Hepatocyte (in vitro differentiated cells): ENCODE measurements around the gene PDE4D. TPM values are rescaled to one million over a fixed set of nuclear protein-coding genes. Genes with fewer than 3 reads are reported as not detected.

Source experiments
- DNase-seq: peaks from one replicate; pipeline ENCODE4 v3.0.0-alpha.2; 2016; ENCODE audit warnings: low spot score
- H2AFZ ChIP-seq: fragments of 200-600 bp; sonication (generic); 2 replicates; pipeline ENCODE4 v1.6.0; 2016; ENCODE audit warnings: antibody characterized with exemption, mild to moderate bottlenecking
- H3K27ac ChIP-seq: fragments of 200-600 bp; sonication (generic); 2 replicates; pipeline ENCODE4 v1.5.1; 2016; ENCODE audit warnings: mild to moderate bottlenecking
- H3K27me3 ChIP-seq: fragments of 200-600 bp; sonication (generic); 2 replicates; pipeline ENCODE4 v1.6.1; 2016
- H3K36me3 ChIP-seq: fragments of 200-600 bp; sonication (generic); replicated peaks from 2 replicates; pipeline ENCODE4 v1.5.1; 2016; ENCODE audit warnings: low read depth; ENCODE audit not compliant: insufficient read depth
- H3K4me1 ChIP-seq: fragments of 200-600 bp; sonication (generic); 2 replicates; pipeline ENCODE4 v1.5.1; 2016; ENCODE audit warnings: mild to moderate bottlenecking, moderate library complexity; ENCODE audit not compliant: insufficient read depth
- H3K4me2 ChIP-seq: fragments of 200-600 bp; sonication (generic); 2 replicates; pipeline ENCODE4 v1.6.0; 2016
- H3K4me3 ChIP-seq: fragments of 200-600 bp; sonication (generic); 2 replicates; pipeline ENCODE4 v1.5.1; 2016; ENCODE audit warnings: mild to moderate bottlenecking
- H3K79me2 ChIP-seq: fragments of 200-600 bp; sonication (generic); 2 replicates; pipeline ENCODE4 v1.6.0; 2017; ENCODE audit warnings: mild to moderate bottlenecking
- H3K9me2 ChIP-seq: fragments of 200-600 bp; sonication (generic); replicated peaks from 2 replicates; pipeline ENCODE4 v1.6.0; 2017; ENCODE audit warnings: mild to moderate bottlenecking; ENCODE audit not compliant: insufficient read depth
- H3K9me3 ChIP-seq: fragments of 200-600 bp; sonication (generic); 2 replicates; pipeline ENCODE4 v1.5.1; 2016; ENCODE audit warnings: low read depth, mild to moderate bottlenecking
- H4K20me1 ChIP-seq: fragments of 200-600 bp; sonication (generic); 2 replicates; pipeline ENCODE4 v1.6.0; 2016; ENCODE audit warnings: mild to moderate bottlenecking; ENCODE audit not compliant: insufficient read depth, poor library complexity, severe bottlenecking
- EZH2 ChIP-seq: fragments of 200-600 bp; sonication (generic); IDR thresholded peaks from 2 replicates; pipeline ENCODE4 v1.6.1; 2016; ENCODE audit warnings: antibody characterized with exemption, mild to moderate bottlenecking, borderline replicate concordance
- EZH2phosphoT487 ChIP-seq: fragments of 200-600 bp; sonication (generic); IDR thresholded peaks from one replicate; pipeline ENCODE4 v1.6.1; 2018; ENCODE audit warnings: antibody characterized with exemption, mild to moderate bottlenecking, low read depth, moderate library complexity; ENCODE audit not compliant: unreplicated experiment, severe bottlenecking
- WGBS: methylation state at CpG from one replicate; pipeline ENCODE4 v1.1.6; 2016; ENCODE audit warnings: low lambda C conversion rate; ENCODE audit errors: missing lambda C conversion rate; 5-methylcytosine and 5-hydroxymethylcytosine counted together
- polyA plus RNA-seq: library from polyadenylated mRNA; unstranded; fragments of >200 nt; fragmentation: Nextera tagmentation; extraction: Ambion mirVana; gene quantifications from 2 replicates; pipeline ENCODE4 v1.2.1, GENCODE V29; 2016
- total RNA-seq: library from RNA; depleted of rRNA; stranded (reverse); fragments of >200 nt; gene quantifications from 2 replicates; pipeline ENCODE4 v1.2.3, GENCODE V29; 2014
- TF ChIP-seq, protein P1 (sequence below): fragments of 200-600 bp; sonication (generic); IDR thresholded peaks from 2 replicates; pipeline ENCODE4 v1.5.1; 2016; ENCODE audit warnings: antibody characterized with exemption, mild to moderate bottlenecking; ENCODE audit not compliant: poor library complexity

PDE4D gene
- total and polyA plus RNA-seq, 2 experiments from 2014 or later, result 14.5 to 45.2 TPM

GRCh38 chr5:59637884-59638580 lies 255.5 kb downstream of the PDE4D start:
- WGBS, result 83% methylated on average over 4 of the region's 4 CpGs
- H3K27ac ChIP-seq, result no peak overlapping the region
- no peak overlapping the region for H2AFZ ChIP-seq
- no peaks in the 10 kb centered on the region for H3K9me2 ChIP-seq
- no peak for DNase-seq
- H3K27me3 ChIP-seq, result no peaks in the 10 kb centered on the region
- H3K9me3 ChIP-seq, result no peaks in the 10 kb centered on the region
- H3K4me3 ChIP-seq, result no peak overlapping the region
- H3K36me3 ChIP-seq, result no peaks in the 10 kb centered on the region
- H3K4me1 ChIP-seq, result no peaks in the 10 kb centered on the region
- H4K20me1 ChIP-seq, result no peaks in the 10 kb centered on the region
- no peaks in the 10 kb centered on the region for H3K79me2 ChIP-seq
- TF ChIP-seq EZH2 (no peak), EZH2phosphoT487 (no peak)
- TF ChIP-seq, protein P1, sequence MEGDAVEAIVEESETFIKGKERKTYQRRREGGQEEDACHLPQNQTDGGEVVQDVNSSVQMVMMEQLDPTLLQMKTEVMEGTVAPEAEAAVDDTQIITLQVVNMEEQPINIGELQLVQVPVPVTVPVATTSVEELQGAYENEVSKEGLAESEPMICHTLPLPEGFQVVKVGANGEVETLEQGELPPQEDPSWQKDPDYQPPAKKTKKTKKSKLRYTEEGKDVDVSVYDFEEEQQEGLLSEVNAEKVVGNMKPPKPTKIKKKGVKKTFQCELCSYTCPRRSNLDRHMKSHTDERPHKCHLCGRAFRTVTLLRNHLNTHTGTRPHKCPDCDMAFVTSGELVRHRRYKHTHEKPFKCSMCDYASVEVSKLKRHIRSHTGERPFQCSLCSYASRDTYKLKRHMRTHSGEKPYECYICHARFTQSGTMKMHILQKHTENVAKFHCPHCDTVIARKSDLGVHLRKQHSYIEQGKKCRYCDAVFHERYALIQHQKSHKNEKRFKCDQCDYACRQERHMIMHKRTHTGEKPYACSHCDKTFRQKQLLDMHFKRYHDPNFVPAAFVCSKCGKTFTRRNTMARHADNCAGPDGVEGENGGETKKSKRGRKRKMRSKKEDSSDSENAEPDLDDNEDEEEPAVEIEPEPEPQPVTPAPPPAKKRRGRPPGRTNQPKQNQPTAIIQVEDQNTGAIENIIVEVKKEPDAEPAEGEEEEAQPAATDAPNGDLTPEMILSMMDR, result no peak
- H3K4me2 ChIP-seq, result no peak overlapping the region

GRCh38 chr5:59629561-59629960 lies 264.0 kb downstream of the PDE4D start:
- H3K4me3 ChIP-seq, result no peak overlapping the region
- no peaks in the 10 kb centered on the region for H4K20me1 ChIP-seq
- no peak overlapping the region for H2AFZ ChIP-seq
- no peaks in the 10 kb centered on the region for H3K27me3 ChIP-seq
- H3K27ac ChIP-seq, result no peak overlapping the region
- H3K4me1 ChIP-seq, result peaks cover under 1% of the 10 kb centered on the region
- no peaks in the 10 kb centered on the region for H3K9me2 ChIP-seq
- no peak overlapping the region for H3K4me2 ChIP-seq
- DNase-seq, result no peak
- 94% methylated on average over 4 of the region's 4 CpGs for WGBS
- no peak for TF ChIP-seq EZH2
- no peak for TF ChIP-seq EZH2phosphoT487
- TF ChIP-seq, protein P1, result no peak
- no peaks in the 10 kb centered on the region for H3K36me3 ChIP-seq
- H3K9me3 ChIP-seq, result no peaks in the 10 kb centered on the region
- H3K79me2 ChIP-seq, result no peaks in the 10 kb centered on the region

DNA sequence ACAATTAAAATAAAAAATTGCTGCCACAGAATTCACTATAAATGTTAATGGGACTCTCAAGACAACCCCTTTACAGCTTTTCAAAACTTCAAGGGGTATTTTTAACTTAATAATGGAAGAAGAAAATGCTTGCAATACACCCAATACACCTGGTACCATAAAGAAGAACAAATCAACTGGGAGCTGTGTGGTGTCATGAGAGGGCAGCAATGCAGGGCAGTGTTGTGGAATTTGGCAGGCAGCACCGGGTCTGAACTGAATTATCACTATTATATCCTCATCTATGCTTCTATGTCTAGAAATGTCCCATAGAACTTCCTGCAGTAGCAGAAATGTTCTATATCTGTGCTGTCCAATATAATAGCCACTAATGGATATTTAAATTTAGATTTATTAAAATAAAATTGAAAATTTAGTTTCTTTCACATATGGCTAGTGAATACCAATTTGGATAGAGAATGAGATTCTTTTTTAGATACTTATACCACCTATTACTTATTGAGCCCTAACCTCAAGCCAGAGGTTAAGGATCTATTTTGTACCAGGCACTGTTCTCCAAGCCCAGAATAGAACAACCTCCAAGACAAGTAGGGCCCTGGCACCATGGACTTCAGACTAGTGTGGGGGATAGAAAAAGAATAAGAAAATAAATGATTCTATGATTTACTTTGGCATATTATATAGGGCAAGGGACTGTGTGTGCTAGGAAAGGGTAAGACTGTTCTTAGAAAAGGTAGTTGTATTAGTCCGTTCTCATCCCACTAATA lies 265.3 kb downstream of the PDE4D start:
- 89% methylated on average over 2 of the region's 2 CpGs for WGBS
- H3K4me2 ChIP-seq, result no peak overlapping the region
- H3K79me2 ChIP-seq, result no peaks in the 10 kb centered on the region
- DNase-seq, result no peak
- TF ChIP-seq, protein P1, result no peak
- no peak for TF ChIP-seq EZH2
- no peak for TF ChIP-seq EZH2phosphoT487
- H3K27me3 ChIP-seq, result no peaks in the 10 kb centered on the region
- no peak overlapping the region for H2AFZ ChIP-seq
- H3K36me3 ChIP-seq, result no peaks in the 10 kb centered on the region
- no peaks in the 10 kb centered on the region for H3K9me3 ChIP-seq
- H3K9me2 ChIP-seq, result no peaks in the 10 kb centered on the region
- no peak overlapping the region for H3K4me3 ChIP-seq
- peaks cover 5% of the 10 kb centered on the region for H3K4me1 ChIP-seq
- no peak overlapping the region for H3K27ac ChIP-seq
- H4K20me1 ChIP-seq, result no peaks in the 10 kb centered on the region
